Measurements from ENCODE around the gene SERINC2.
"Not testable (repeated sequence)": the region's sequence is repeated elsewhere in the genome, so short reads cannot be mapped to it uniquely, and the experiment has no call there.

- not testable (repeated sequence) for TF ChIP-seq CTCF (IDR thresholded peaks at IDR 0.05 in 8 of 11, conservative IDR thresholded peaks at IDR 0.05 in 3 of 11); POLR2A (IDR thresholded peaks at IDR 0.05)
These were observed 18.6 kb downstream of the SERINC2 start for GRCh38 chr1:31431351-31432257.

Data from spleen (tissue), 7 donors.